IMR-90 (cell line): ENCODE results near the gene CDCP1. TPM values are rescaled to one million over a fixed set of nuclear protein-coding genes. Genes with fewer than 3 reads are reported as not detected.

Source experiments
- ATAC-seq: fragments of 200-7000 bp; cut with Tn5 transposase; 2 replicates; pipeline ENCODE4 v1.9.1; 2020; ENCODE audit warnings: low read depth, mild to moderate bottlenecking, moderate library complexity
- BruUV-seq: library from RNA; stranded (reverse); fragments of 400-500 nt; replicated peaks from 2 replicates; lab custom pipeline; 2021; lab: Mats Ljungman, UMichigan
- CTCF ChIA-PET: fragments of 300-600 bp; formaldehyde crosslinking; extraction: SDS; loops from one replicate; lab custom pipeline; 2021; ENCODE audit warnings: antibody characterized with exemption; lab: Yijun Ruan, JAX
- POLR2A ChIA-PET: fragments of 300-600 bp; sonication (Branson Sonifier 250); formaldehyde crosslinking; loops from one replicate; lab custom pipeline; 2022; ENCODE audit warnings: antibody characterized with exemption; ENCODE audit not compliant: unreplicated experiment; lab: Charles Lee
- DNase-seq: peaks from one replicate; pipeline ENCODE4 v3.0.0; 2013
- H2AFZ ChIP-seq: replicated peaks from 2 replicates; pipeline ENCODE3; 2013; ENCODE audit warnings: low read length, mild to moderate bottlenecking; ENCODE audit not compliant: poor library complexity
- H2AK5ac ChIP-seq: 2 replicates; pipeline ENCODE4 v1.6.1; 2013; ENCODE audit warnings: low read depth, low read length, inconsistent platforms
- H2AK9ac ChIP-seq: replicated peaks from 2 replicates; pipeline ENCODE3; 2013; ENCODE audit warnings: mild to moderate bottlenecking, low read depth, low read length, moderate library complexity; ENCODE audit not compliant: poor library complexity
- H2BK120ac ChIP-seq: 2 replicates; pipeline ENCODE4 v1.6.1; 2013; ENCODE audit warnings: low read depth, low read length, inconsistent platforms
- H2BK15ac ChIP-seq: 3 replicates; pipeline ENCODE4 v1.6.1; 2013; ENCODE audit warnings: low read depth, low read length, inconsistent platforms
- H2BK20ac ChIP-seq: 2 replicates; pipeline ENCODE4 v1.6.1; 2013; ENCODE audit warnings: low read depth, mild to moderate bottlenecking, inconsistent platforms, low read length, moderate library complexity
- H2BK5ac ChIP-seq: 2 replicates; pipeline ENCODE4 v1.6.1; 2013; ENCODE audit warnings: mild to moderate bottlenecking, low read depth, low read length, inconsistent platforms; ENCODE audit not compliant: poor library complexity, severe bottlenecking
- H3K14ac ChIP-seq: replicated peaks from 2 replicates; pipeline ENCODE4 v1.6.1; 2013; ENCODE audit warnings: low read depth, low read length, inconsistent platforms
- H3K18ac ChIP-seq: 2 replicates; pipeline ENCODE4 v1.6.1; 2013; ENCODE audit warnings: low read depth, low read length, control low read depth
- H3K23ac ChIP-seq: 2 replicates; pipeline ENCODE4 v1.6.1; 2013; ENCODE audit warnings: low read depth, low read length, inconsistent platforms
- H3K27ac ChIP-seq: 2 replicates; pipeline ENCODE4 v1.5.1; 2013; ENCODE audit warnings: mild to moderate bottlenecking, control low read depth, low read length; ENCODE audit not compliant: insufficient read depth
- H3K27me3 ChIP-seq: 2 replicates; pipeline ENCODE4 v1.6.1; 2013; ENCODE audit warnings: low read length; ENCODE audit not compliant: control insufficient read depth, insufficient read depth
- H3K36me3 ChIP-seq: 2 replicates; pipeline ENCODE4 v1.6.1; 2013; ENCODE audit warnings: low read length, mixed read lengths; ENCODE audit not compliant: control insufficient read depth, insufficient read depth
- H3K4ac ChIP-seq: 2 replicates; pipeline ENCODE4 v1.6.1; 2013; ENCODE audit warnings: low read depth, low read length, inconsistent platforms
- H3K4me1 ChIP-seq: 2 replicates; pipeline ENCODE4 v1.6.1; 2013; ENCODE audit warnings: low read length, mixed read lengths; ENCODE audit not compliant: control insufficient read depth, insufficient read depth
- H3K4me2 ChIP-seq: 2 replicates; pipeline ENCODE4 v1.6.1; 2013; ENCODE audit warnings: low read depth, mild to moderate bottlenecking, control low read depth, low read length, moderate library complexity
- H3K4me3 ChIP-seq: 2 replicates; pipeline ENCODE4 v1.5.1; 2013; ENCODE audit warnings: low read depth, mild to moderate bottlenecking, control low read depth, low read length, moderate library complexity; ENCODE audit not compliant: insufficient read depth
- H3K56ac ChIP-seq: 2 replicates; pipeline ENCODE4 v1.6.1; 2013; ENCODE audit warnings: low read length, inconsistent platforms; ENCODE audit not compliant: insufficient read depth; ENCODE audit errors: extremely low read depth
- H3K79me1 ChIP-seq, 2 experiments: 2 replicates each; pipeline ENCODE4 v1.6.1; 2013; ENCODE audit warnings: low read length in 2 of 2, inconsistent platforms in 1 of 2, low read depth in 1 of 2
- H3K9ac ChIP-seq: 2 replicates; pipeline ENCODE4 v1.6.1; 2013; ENCODE audit warnings: low read depth, low read length, control low read depth
- H3K9me1 ChIP-seq: 2 replicates; pipeline ENCODE4 v1.6.1; 2013; ENCODE audit warnings: low read length, inconsistent platforms; ENCODE audit not compliant: insufficient read depth
- H3K9me3 ChIP-seq: 2 replicates; pipeline ENCODE4 v1.6.1; 2013; ENCODE audit warnings: low read length; ENCODE audit not compliant: control insufficient read depth, insufficient read depth
- H4K20me1 ChIP-seq: 2 replicates; pipeline ENCODE4 v1.6.1; 2013; ENCODE audit warnings: low read length, inconsistent platforms; ENCODE audit not compliant: insufficient read depth
- H4K5ac ChIP-seq: 2 replicates; pipeline ENCODE4 v1.6.1; 2013; ENCODE audit warnings: mild to moderate bottlenecking, low read depth, low read length, control low read depth
- H4K8ac ChIP-seq, 2 experiments: 2 replicates each; pipeline ENCODE4 v1.6.1; 2013; ENCODE audit warnings: low read depth in 2 of 2, low read length in 2 of 2, control low read depth in 1 of 2, inconsistent platforms in 1 of 2
- H4K91ac ChIP-seq: 2 replicates; pipeline ENCODE4 v1.6.1; 2013; ENCODE audit warnings: low read depth, low read length, inconsistent platforms; ENCODE audit not compliant: insufficient read depth
- BHLHE40 ChIP-seq: fragments of 150-350 bp; IDR thresholded peaks from 2 replicates; pipeline ENCODE4 v1.6.1; 2016; ENCODE audit warnings: mild to moderate bottlenecking, low read depth, low read length
- CEBPB ChIP-seq: IDR thresholded peaks from 2 replicates; pipeline ENCODE4 v1.6.1; 2012; ENCODE audit warnings: low read depth, low read length, improper control_type of control experiment
- CHD1 ChIP-seq: IDR thresholded peaks from 2 replicates; pipeline ENCODE4 v1.6.1; 2012; ENCODE audit warnings: low read depth, low read length, improper control_type of control experiment
- FOS ChIP-seq: fragments of 150-350 bp; IDR thresholded peaks from 2 replicates; pipeline ENCODE4 v1.6.1; 2016; ENCODE audit warnings: low read depth, low read length
- MAFK ChIP-seq: IDR thresholded peaks from 2 replicates; pipeline ENCODE4 v1.6.1; 2012; ENCODE audit warnings: low read depth, low read length, improper control_type of control experiment
- MAZ ChIP-seq: IDR thresholded peaks from 2 replicates; pipeline ENCODE4 v1.6.1; 2012; ENCODE audit warnings: low read depth, mild to moderate bottlenecking, low read length, improper control_type of control experiment, moderate library complexity, borderline replicate concordance
- MXI1 ChIP-seq: IDR thresholded peaks from 2 replicates; pipeline ENCODE4 v1.6.1; 2012; ENCODE audit warnings: low read depth, mild to moderate bottlenecking, low read length, moderate library complexity, borderline replicate concordance
- NFE2L2 ChIP-seq: fragments of 150-350 bp; IDR thresholded peaks from 2 replicates; pipeline ENCODE4 v1.6.1; 2016; ENCODE audit warnings: low read depth, mild to moderate bottlenecking, low read length
- POLR2A ChIP-seq: IDR thresholded peaks from 2 replicates; pipeline ENCODE4 v1.6.1; 2012; ENCODE audit warnings: mild to moderate bottlenecking, low read depth, low read length
- RAD21 ChIP-seq: IDR thresholded peaks from 2 replicates; pipeline ENCODE4 v1.6.1; 2012; ENCODE audit warnings: low read length, improper control_type of control experiment
- RFX5 ChIP-seq: IDR thresholded peaks from 2 replicates; pipeline ENCODE4 v1.8.0; 2012; ENCODE audit warnings: low read depth, mild to moderate bottlenecking, low read length, moderate library complexity
- SMC3 ChIP-seq: fragments of 150-350 bp; IDR thresholded peaks from 2 replicates; pipeline ENCODE4 v1.6.1; 2016; ENCODE audit warnings: low read depth, mild to moderate bottlenecking, antibody characterized with exemption, low read length, moderate library complexity
- WGBS, 2 experiments: methylation state at CpG; one replicate each; pipeline versions ENCODE4 v1.1.5 to v1.1.7; 2013; ENCODE audit warnings: missing lambda C conversion rate in 2 of 2; ENCODE audit not compliant: insufficient read length in 1 of 2; ENCODE audit errors: extremely low coverage in 2 of 2; 5-methylcytosine and 5-hydroxymethylcytosine counted together
- dilution Hi-C: fragments of 300-500 bp; cut with HindIII; formaldehyde crosslinking; loops from one replicate; pipeline ENCODE4 v1.14.3; 2018; ENCODE audit warnings: low sequenced_read_pairs; ENCODE audit not compliant: unreplicated experiment
- in situ Hi-C: fragments of 300-500 bp; cut with MboI; formaldehyde crosslinking; loops from 3 replicates; pipeline ENCODE4 v1.14.3; 2019; ENCODE audit warnings: low sequenced_read_pairs, inconsistent platforms, mixed read lengths
- intact Hi-C: fragments of 100-400 bp; cut with micrococcal nuclease; formaldehyde crosslinking; loops from 2 replicates; pipeline ENCODE4 v1.10.0; 2022
- polyA plus RNA-seq, 3 experiments: library from polyadenylated mRNA; depleted of rRNA; stranded (reverse); fragments of >200 nt; gene quantifications; 2 replicates each; pipeline ENCODE4 v1.2.3, GENCODE V29; 2012; ENCODE audit warnings: low replicate concordance in 1 of 3
- total RNA-seq: library from RNA; depleted of rRNA; stranded (reverse); fragments of >200 nt; gene quantifications from 2 replicates; pipeline ENCODE4 v1.2.3, GENCODE V29; 2012
- TF ChIP-seq, protein P1 (sequence below): conservative IDR thresholded peaks from 2 replicates; pipeline ENCODE4 v1.5.1; 2012; ENCODE audit warnings: mild to moderate bottlenecking, low read depth, low read length, improper control_type of control experiment
- TF ChIP-seq, protein P2 (sequence below): fragments of 150-350 bp; IDR thresholded peaks from 2 replicates; pipeline ENCODE4 v1.6.1; 2017; ENCODE audit warnings: mild to moderate bottlenecking, antibody characterized with exemption, low read length, low read depth

The CDCP1 gene
- total and polyA plus RNA-seq, 2 of the 4 experiments (the other 2 are of a cell fraction), result 2.5 to 3.8 TPM

DNA sequence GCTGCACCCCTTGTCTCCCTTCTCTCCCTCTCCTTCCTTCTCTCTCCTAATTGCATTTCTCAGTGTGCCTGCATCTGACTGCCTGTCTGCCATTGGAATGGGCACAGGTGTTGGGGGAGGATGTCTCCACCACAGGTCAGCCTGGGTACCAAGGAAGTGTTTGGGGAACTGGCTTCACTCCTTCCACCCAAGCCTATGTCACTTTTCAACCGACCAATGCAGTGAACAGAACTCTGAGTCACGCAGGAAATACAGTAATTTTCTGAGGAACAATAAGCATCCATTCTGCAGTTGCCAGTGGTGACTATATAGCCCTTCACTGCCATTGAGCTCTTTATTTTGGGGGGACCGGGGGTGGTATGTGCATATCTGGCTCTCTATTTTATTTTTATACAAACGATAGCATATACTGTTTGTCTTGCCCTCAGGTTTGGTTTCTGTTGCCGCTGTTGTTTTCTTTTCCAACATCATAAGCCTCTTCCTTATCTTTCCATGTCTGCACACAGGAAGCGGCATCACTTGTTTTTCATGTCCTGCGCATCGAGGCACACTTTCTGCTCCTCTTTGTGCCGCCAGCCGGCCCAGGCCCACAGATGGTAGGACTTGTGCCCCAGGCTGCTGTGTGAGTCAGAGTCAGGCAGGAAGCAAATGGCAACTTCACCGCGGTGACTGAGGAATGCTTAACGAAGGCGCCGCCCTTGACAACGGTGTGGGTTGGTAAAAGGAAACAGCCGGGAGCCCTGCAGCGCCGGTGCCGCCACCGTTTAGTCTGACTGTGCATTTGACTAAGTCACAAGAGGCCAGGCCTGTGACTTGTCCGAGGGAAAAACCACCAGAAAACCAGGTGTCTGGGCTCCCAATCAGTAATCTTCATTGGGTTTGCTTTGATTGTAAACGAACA, 21.1 kb upstream of the CDCP1 start:
- Histone ChIP-seq H2AFZ (peak overlapping the region; percentile 80), H4K20me1 (no peaks in the 10 kb centered on the region)
- TF ChIP-seq NFE2L2 (peak; percentile 44; the same call in 1 of the 2 replicates), BHLHE40 (peak; percentile 51; the same call in 1 of the 2 replicates), POLR2A (peak; percentile 57; the same call in 1 of the 2 replicates), FOS (peak; percentile 83), CHD1 (no peak), RAD21 (no peak; the same call in 1 of the 2 replicates), MAFK (peak; percentile 35; the same call in 1 of the 2 replicates), MAZ (no peak; the same call in 1 of the 2 replicates), SMC3 (peak; percentile 25; the same call in 1 of the 2 replicates), RFX5 (no peak), CEBPB (peak; percentile 14; the same call in 1 of the 2 replicates), MXI1 (no peak)
- TF ChIP-seq, protein P1, sequence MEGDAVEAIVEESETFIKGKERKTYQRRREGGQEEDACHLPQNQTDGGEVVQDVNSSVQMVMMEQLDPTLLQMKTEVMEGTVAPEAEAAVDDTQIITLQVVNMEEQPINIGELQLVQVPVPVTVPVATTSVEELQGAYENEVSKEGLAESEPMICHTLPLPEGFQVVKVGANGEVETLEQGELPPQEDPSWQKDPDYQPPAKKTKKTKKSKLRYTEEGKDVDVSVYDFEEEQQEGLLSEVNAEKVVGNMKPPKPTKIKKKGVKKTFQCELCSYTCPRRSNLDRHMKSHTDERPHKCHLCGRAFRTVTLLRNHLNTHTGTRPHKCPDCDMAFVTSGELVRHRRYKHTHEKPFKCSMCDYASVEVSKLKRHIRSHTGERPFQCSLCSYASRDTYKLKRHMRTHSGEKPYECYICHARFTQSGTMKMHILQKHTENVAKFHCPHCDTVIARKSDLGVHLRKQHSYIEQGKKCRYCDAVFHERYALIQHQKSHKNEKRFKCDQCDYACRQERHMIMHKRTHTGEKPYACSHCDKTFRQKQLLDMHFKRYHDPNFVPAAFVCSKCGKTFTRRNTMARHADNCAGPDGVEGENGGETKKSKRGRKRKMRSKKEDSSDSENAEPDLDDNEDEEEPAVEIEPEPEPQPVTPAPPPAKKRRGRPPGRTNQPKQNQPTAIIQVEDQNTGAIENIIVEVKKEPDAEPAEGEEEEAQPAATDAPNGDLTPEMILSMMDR, result no peak
- TF ChIP-seq, protein P2, sequence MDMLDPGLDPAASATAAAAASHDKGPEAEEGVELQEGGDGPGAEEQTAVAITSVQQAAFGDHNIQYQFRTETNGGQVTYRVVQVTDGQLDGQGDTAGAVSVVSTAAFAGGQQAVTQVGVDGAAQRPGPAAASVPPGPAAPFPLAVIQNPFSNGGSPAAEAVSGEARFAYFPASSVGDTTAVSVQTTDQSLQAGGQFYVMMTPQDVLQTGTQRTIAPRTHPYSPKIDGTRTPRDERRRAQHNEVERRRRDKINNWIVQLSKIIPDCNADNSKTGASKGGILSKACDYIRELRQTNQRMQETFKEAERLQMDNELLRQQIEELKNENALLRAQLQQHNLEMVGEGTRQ, result no peak; the same call in 1 of the 2 replicates

More for the DNA sequence above, 21.1 kb upstream of the CDCP1 start:
- Histone ChIP-seq H3K36me3 (no peaks in the 10 kb centered on the region), H3K56ac (peak overlapping the region; percentile 78), H3K9ac (peak overlapping the region; percentile 47; the same call in 1 of the 2 replicates), H4K91ac (peak overlapping the region; percentile 91), H3K4me3 (peak overlapping the region; percentile 6; the same call in 1 of the 2 replicates), H2BK15ac (peak overlapping the region; percentile 89), H3K79me1 (no peaks in the 10 kb centered on the region; a peak in 1 of 4 replicates), H2AK9ac (peak overlapping the region; percentile 68), H2BK5ac (peak overlapping the region; percentile 92), H2BK20ac (peak overlapping the region; percentile 97), H3K18ac (peak overlapping the region; percentile 78), H3K9me1 (peaks cover 17% of the 10 kb centered on the region), H3K4ac (peak overlapping the region; percentile 99), H3K9me3 (no peaks in the 10 kb centered on the region), H2BK120ac (peak overlapping the region; percentile 96), H2AK5ac (peak overlapping the region; percentile 99), H4K8ac (peak overlapping the region; percentile 85 to 91), H3K14ac (peak overlapping the region; percentile 92), H3K23ac (peak overlapping the region; percentile 63), H3K27me3 (no peaks in the 10 kb centered on the region), H4K5ac (peak overlapping the region; percentile 73), H3K27ac (peak overlapping the region; percentile 78), H3K4me2 (peak overlapping the region; percentile 55), H3K4me1 (peaks cover 17% of the 10 kb centered on the region)
- BruUV-seq, result no TSS peak
- ATAC-seq, result peak; percentile 94
- in situ Hi-C loops, result no loop called here
- intact Hi-C loops, result no loop called here
- peak; percentile 94 for DNase-seq
- WGBS, 2 experiments, result 2% methylated on average over 13 of the region's 23 CpGs; no CpG with 5 or more reads in 1 of the 2 experiments
- POLR2A ChIA-PET, result interaction anchor here (0.6 to 0.8 kb wide), 3 partner anchors 17 to 105 kb away, joined by 3 to 4 read pairs (median 3); no protein-coding TSS in a partner anchor
- dilution Hi-C loops, result no loop called here
- CTCF ChIA-PET, result interaction anchor here (0.6 to 0.9 kb wide), 2 partner anchors 34 to 111 kb away, joined by 3 to 4 read pairs; no protein-coding TSS in a partner anchor
